ENCODE measurements around the gene TFF3.

Gene TFF3, protein sequence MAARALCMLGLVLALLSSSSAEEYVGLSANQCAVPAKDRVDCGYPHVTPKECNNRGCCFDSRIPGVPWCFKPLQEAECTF

DNA sequence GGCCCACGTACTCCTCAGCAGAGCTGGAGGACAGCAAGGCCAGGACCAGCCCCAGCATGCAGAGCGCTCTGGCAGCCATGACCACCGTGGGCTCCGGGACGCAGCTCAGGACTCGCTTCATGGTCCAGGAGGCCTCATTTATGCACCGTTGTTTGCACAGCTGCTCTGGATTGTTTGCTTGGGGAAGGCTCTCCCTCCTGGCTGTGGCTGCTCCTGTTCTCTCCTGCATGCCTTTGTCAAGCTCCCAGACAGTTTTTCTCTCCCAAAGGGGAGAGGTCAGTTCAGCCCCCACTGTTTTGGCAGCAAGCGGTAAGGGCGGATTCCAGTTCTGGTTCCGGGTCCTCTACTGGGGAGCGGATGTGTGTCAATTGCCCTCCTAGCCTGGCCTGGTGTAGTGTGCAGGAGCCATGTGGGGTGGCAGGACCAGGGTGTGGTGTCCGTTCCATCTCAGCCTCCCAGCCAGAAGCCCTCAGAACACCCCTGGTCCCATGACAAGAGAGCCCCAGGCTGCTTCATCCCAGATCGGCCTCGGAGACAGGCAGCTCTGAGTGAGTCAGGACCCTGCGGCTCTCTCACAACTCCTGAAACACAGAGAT is at the start of gene TFF3:
TSS of gene TFF3 (minus strand) at position 114 of the 596 bp plus-strand sequence. CDS start at position 79, 35 bp downstream.
- no peak for DNase-seq (ENCODE audit: low spot score)

DNA sequence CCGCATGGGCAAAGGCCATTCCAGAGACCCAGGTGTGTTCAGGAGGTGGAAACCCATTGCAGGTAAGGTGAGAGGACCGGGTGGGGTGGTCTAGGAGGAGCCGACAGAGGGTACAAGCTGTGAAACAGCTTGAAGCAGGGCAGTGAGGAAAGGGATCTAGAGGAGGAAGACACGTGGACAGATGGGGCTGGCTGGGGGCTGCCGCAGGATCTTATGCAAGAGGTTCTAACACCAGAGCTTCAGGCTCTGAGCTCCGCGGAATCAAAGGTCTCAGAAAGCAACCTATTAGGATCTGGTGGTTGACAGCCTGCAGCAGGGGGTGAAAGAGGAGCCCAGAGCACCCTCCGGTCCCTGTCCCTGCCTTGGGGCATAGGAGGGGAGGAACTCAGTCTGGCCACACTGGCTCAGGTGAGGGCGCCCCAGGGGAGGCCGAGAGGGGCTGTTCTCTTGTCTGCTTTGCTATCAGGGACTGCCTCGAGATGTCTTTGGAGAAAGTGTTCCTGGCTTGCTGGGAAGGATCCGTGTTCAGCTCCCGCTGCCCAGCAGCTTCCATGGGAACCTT is 49.2 kb upstream of the TFF3 start:
- no peak for DNase-seq (ENCODE audit: low spot score)

DNA sequence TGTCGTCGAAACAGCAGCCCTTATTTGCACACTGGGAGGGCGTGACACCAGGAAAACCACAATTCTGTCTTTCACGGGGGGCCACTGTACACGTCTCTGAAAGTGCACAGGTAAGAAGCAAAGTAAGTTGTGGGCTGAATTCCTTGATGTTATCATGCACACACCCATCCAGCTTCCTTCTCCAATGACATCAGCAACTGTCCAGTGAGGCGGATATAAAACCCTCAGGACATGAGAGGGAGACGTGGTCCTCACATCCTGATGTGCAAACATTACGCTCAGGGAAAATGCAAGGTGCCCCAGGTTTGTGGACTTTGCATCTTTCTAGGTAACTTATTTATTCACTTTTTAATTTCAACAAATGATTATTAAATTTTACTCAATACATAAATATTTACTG is 48.1 kb upstream of the TFF3 start:
- DNase-seq (ENCODE audit: low spot score): no peak

DNA sequence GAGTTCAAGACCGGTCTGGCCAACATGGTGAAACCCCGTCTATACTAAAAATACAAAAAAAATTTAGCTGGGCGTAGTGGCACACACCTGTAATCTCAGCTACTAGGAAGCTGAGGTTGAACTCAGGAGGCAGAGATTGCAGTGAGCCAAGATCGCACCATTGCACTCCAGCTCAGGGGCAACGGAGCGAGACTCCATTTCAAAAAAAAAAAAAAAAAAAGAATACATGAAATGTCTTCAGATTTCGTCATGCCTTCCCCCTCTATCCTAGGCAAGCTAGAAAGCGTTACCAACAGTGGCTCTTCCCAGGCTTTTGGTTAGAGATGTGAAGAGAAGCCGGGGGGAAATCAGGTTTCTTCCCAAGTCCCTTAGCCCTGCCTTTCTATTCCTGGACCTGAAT is 47.5 kb upstream of the TFF3 start:
- DNase-seq (ENCODE audit: low spot score): no peak

DNA sequence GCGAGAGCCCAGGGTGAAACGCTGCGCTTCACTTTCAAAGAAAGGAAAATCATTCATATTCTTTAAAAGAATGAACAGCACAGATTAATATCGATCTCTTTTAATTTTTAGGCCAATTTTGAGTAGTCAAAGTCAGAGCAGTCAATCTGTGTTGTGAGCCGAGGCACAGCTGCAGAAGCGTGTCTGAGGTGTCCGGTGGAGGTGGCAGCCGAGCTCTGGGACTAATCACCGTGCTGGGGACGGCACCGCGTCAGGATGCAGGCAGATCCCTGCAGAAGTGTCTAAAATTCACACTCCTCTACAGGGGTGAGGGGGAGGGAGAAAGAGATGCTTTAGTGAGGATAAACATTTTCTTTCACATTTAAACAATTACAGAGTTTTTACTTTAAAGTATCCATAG is 47.0 kb upstream of the TFF3 start:
- DNase-seq (ENCODE audit: low spot score): no peak

DNA sequence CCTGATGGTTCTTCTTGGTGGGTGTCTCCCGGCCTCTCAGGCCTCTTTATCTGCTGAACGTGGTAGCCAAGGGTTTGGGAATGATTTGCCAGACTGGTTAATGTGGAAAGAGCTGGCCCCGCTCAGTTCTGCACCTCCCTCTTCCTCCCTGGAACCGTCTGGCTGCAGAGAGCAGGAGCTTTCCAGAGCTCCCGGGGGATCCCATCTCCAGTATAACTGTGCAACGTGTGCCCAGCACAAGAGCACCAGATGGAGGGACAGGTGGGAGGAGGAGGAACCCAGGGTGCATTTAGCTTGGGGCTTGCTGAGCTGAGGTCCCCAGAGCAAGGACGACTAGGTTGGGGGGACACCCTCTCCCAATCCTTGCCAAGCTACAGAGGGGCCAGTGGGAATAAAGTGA is 46.1 kb upstream of the TFF3 start:
- no peak for DNase-seq (ENCODE audit: low spot score)

DNA sequence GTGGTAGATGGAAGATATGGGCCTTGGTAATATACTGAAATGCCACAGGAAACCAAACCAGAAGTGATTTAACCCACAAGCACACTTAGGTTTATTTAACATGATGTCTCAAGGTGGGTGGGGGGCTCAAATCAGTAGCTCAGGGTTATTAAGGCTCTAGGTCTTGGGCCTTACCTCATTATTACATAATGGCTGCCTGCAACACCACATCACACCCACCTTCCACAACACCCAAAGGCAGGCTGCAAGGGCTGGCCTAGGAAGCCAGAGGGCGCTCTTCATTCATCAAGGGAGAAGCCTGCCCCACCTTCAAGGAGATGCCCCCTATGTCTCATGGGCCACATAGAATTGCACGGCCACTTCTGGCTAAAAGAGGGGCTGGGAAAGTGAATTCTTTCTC is 45.1 kb upstream of the TFF3 start:
- no peak for DNase-seq (ENCODE audit: low spot score)

DNA sequence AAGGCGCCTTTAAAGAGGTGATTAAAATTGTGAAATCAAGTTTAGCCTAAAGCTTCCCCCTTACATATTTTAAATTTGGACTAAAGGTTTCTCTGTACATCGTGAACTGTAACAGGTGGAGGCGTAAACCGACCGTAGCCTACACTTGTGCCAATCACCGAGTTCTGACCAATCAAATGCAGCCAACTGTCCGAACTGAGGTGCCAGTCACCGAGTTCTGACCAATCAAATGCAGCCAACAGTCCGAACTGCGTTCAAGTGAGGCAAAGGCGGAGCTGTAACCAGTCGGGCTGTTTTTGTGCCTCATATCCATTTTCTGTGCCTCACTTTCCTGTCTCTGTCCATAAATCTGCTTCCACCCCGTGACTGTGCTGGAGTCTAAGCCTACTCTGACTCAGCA is 43.7 kb upstream of the TFF3 start:
- no peak for DNase-seq (ENCODE audit: low spot score)

DNA sequence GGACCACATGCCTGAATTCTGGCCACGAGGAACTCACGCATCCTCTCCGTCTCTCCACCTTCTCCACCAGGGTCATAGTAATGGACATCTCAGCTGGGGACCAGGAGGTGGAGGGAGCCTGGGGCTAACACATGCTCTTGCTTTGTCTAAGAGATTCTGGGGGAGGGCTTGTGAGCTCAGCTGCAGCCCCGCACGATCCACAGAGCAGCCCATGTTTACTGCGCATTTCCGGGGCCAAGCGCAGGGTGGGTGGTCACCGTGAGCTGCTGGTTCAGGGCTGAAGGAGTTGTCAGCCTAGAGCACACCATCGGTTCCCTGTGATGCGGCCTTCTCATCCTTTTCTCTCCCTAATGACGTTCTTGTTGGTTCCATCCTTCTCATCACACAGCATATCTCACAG is 43.1 kb upstream of the TFF3 start:
- no peak for DNase-seq (ENCODE audit: low spot score)

DNA sequence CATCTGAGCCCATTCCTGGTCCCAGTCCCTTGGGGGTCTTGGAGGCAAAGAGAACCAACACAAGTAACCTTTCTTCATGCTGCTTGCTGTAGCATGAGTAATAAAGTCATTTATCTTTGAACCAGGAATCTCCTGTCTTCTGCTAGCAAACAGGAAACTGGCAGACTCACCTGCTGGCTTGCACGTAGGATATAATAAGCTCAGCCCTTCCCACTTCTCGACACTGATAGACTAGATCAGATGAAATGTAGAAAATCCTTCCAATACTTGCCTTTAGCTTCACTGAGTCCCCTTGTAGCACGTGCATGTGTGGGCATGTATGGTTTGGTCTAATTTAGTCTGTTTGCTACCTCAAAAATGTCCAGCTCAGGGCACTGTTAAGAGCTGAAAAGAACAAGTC is 42.1 kb upstream of the TFF3 start:
- no peak for DNase-seq (ENCODE audit: low spot score)

DNA sequence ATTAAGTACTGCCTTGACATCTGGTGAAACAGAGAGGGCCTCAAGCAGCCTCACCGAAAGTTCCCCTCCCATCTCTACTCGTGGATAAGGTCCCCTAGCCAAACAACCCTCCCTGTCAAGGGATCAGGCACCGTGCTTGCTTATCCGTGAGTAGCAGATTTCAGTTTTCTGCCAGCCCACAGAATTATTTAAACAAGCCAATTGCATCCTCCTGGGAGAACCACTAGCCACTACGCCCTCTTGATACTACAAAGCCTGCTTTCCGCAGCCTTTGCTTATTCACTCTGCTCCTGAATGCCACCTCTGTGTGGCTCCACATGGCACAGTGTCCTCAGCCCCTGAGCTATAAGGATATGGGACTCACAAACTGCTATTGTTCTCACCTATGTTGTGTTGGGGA is 41.4 kb upstream of the TFF3 start:
- DNase-seq (ENCODE audit: low spot score): no peak

DNA sequence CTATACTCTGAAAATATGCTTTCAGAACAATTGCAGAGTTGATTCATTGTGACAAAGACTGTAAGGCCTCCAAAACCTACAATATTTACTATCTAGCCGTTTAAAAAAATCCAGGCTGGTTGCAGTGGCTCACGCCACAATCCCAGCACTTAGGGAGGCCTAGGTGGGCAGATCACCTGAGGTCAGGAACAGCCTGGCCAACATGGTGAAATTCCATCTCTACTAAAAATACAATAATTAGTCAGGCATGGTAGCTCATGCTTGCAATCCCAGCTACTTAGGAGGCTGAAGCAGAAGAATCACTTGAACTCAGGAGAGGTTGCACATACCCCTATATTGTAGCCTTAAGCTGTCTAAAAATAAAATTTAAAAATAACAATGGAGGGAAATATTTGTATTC is 40.8 kb upstream of the TFF3 start:
- DNase-seq (ENCODE audit: low spot score): no peak

DNA sequence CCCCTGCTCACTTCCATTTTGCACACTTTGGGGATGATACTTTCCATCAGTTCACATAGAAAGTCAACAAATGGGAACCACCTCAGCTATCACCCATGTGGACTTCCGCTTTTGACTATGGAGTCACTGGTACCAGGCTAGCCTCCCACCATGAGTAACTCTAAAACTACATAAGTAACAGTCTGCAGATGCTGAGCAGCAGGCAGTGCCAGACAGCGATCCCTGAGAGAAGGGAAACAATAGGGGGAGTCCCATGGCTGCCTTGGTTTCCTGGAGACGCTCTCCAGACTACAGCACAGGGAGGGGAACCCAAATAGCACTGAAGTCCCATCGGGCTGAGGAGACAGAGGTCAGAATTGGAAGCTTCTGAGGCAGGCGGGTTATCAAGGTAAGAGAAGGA is 38.4 kb upstream of the TFF3 start:
- no peak for DNase-seq (ENCODE audit: low spot score)

DNA sequence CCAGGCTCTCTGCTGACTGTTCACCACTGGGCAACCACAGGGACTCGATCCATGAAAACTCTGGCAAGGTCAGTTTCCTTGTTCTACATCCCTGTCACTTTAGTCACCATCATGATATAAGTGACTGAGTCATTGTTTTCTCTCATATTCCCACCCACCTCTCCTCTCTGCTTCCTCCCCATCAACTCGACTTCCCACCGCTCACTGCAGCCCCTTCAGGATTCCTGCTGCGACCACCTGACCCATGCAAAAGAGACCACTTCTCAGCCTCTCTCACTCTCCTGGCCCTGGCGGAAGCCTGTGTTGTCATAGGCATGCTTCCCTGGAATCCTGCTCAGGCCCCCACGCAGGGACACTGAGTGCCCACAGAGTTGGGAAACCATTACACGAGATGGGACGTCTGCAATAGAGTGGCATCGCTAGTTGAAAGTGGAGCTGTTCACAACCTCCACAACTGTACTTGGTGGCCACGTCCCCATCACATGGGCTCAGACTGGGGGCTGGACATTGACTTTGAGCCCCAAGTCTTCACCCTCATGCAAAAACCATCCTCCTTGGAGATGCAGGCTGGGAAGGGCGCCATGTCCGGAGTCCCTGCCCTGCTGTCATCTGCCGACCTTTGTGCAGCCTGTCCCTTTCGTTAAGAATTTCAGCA is 37.4 kb upstream of the TFF3 start:
- DNase-seq (ENCODE audit: low spot score): no peak

DNA sequence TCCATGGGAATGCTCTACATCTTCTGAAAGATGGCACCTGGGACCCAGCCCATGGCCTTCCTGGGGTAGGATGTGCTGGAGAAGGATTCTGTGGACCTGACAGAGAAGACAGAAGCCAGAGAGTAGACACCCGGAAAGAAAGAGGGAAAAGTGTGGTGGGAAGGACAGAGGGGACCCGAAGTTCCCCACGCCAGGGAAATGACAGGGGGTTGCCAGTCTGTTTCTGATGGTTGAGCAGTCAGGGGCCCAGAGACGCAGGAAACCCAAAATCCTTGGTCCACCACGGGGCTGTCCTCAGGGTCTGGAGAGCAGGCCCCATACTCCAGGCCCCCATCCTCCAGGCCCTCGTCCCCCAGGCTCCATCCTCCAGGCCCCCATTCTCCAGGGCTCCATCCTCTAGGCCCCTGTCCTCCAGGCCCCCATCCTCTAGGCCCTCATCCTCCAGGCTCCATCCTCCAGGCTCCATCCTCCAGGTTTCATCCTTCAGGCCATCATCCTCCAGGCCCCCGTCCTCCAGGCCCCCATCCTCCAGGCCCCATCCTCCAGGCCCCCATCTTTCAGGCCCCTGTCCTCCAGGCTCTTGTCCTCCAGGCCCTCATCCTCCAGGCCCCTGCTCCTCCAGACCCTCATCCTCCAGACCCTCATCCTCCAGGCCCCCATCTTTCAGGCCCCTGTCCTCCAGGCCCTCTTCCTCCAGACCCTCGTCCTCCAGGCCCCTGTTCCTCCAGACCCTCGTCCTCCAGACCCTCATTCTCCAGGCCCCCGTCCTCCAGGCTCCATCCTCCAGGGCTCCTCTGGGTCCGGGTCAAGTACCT is 36.6 kb upstream of the TFF3 start:
- no peak for DNase-seq (ENCODE audit: low spot score)

DNA sequence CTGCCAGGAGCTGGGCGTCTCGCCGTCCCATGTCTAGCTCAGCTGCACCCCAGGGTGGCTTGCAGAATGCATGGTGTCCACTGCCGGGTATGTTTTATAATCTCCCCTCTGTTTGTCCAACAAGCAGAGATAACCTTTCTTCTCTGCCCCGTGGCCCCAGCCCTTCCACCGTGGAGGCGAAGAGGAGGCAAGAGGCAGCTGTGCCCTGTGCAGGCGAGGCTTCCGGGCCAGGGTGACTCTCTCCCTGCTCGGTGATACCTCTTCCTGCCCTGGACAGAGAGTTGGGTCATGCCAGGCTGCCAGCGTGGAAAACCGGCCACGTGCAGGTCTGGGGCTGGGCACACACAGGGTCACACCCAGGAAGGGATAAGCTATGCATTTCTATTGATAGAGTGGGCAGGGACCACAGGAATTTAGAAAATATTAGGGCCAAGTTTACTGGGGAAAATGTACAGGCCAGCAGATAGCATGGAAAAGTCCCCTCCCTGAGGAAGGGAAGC is 35.8 kb upstream of the TFF3 start, which contains the start of gene TFF2:
TSS of gene TFF2 (minus strand) at position 68 of the 500 bp plus-strand sequence. CDS start at position 31, 37 bp downstream.
- no peak for DNase-seq (ENCODE audit: low spot score)

DNA sequence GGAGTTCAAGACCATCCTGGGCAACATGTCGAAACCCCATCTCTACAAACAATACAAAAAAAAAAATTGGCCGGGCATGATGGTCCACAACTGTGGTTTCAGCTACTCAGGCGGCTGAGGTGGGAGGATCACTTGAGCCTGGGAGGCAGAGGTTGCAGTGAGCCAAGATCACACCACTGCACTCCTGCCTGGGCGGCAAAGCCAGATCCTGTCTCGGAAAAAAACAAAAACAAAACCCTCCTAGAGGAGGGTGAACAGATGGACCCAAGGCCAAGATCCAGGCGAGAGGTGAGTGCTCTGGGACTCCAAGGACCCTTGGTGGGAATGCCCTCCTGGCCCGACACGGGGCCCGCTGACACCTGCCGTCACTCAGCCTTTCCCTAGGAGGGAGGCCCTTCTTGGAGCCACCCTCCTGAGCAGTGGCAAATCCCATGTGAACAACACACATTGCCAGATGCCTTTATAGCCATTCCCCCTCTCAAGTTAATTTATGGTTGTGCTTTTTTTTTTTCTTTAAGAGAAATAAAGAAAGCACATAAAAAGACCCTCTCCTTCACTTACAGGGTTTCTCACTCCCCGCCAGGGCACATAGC is 35.2 kb upstream of the TFF3 start:
- no peak for DNase-seq (ENCODE audit: low spot score)

DNA sequence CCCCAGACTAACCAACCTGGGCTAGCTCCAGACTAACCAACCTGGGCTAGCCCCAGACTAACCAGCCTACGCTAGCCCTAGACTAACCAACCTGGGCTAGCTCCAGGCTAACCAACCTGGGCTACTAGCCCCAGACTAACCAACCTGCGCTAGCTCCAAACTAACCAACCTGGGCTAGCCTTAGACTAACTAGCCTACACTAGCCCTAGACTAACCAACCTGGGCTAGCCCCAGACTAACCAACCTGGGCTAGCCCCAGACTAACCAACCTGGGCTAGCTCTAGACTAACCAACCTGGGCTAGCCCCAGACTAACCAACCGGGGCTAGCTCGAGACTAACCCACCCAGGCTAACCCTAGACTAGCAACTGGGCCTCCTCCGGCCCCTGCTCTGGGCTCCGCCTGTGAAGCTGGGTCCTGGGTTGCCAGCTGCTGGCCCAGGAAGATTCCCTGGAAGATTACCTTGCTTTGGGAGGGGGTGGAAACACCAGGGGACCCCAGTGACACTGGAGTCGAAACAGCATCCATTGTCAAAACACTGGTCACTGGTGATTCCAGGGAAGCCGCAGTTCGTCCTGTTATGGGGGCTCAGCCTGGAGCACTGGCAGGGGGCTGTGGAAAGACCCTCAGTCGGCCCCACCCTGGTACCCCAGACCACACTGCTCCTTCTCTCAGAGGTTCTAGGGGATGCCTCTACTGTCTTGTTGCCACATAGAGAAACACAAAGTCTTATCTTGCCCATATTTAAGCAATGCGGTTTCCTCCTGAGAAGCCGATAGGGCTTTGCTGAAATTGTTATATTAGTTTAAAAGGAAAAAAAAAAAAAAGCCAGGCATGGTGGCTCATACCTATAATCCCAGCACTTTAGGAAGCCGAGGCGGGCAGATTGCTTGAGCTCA is 34.5 kb upstream of the TFF3 start:
- DNase-seq (ENCODE audit: low spot score): no peak

DNA sequence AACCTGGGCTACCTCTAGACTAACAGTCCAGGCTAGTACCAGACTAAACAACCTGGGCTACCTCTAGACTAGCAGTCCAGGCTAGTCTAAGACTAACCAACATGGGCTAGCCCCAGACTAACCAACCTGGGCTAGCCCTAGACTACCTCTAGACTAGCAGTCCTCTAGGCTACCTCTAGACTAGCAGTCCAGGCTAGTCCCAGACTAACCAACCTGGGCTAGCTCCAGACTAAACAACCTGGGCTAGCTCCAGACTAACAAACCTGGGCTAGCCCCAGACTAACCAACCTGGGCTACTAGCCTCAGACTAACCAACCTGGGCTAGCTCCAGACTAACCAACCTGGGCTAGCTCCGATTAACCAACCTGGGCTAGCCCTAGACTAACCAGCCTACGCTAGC is 33.6 kb upstream of the TFF3 start:
- no peak for DNase-seq (ENCODE audit: low spot score)

DNA sequence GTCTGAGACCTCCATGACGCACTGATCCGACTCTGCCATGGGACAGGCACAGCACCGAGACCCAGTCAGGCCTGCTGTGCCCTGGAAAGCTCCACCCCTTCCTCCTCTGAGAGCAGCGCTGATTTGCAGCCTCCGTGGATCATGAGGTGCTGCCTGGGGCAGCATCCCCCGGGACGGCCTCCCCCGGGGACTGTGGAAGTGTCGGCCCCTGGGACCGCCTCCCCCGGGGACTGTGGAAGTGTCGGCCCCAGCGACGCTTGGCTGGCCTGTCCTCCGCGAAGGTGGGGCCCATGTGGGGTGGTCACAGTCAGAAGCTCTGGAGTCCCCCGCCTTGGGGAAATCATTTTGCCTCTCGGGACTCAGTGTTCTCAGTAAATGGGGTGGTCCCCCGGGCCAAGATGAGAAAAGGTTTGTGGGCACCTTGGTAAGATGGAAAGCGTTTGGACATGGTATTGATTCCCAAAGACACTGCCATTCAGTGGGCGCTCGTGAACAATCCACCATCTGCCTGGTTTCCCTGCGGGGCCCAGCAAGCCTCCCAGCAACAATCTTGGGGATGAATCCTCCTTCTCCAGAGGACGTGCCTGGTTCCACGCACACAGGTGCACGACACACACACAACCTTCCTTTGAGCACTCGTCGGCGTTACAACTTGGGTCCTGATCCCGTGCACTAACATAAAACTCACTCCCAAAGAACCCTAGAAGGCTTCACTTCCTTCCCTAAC is 32.6 kb upstream of the TFF3 start:
- no peak for DNase-seq (ENCODE audit: low spot score)
